ENCODE results near the gene TSPO2.

The TSPO2 gene

DNA sequence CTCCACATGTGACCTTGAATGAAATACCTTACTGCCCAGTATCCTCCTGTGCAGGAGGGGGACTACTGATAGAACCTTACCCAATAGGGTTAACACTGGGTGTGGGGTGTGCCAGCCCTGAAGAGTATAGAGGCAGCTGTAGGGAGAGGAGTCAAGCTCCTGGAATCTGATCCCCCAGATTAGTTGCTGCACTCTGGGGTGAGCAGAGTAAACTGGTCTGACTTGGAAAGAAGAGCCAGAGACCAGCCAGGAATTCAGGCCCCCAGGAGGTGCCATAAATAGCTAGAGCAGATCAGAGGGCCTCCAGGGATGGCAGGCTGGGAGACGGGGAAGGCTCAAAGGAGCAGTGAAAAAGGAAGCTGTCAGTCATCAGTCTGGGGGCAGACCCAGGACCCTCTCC is 7.3 kb downstream of the TSPO2 start:
- H3K27ac ChIP-seq (ENCODE audit: low read depth, low read length, poor library complexity, severe bottlenecking): no peak overlapping the region
- H3K27me3 ChIP-seq (ENCODE audit: insufficient read depth, low read length): no peaks in the 10 kb centered on the region
- no peaks in the 10 kb centered on the region for H3K9me2 ChIP-seq (ENCODE audit: low read depth, low read length)
- no peak overlapping the region for H3K4me3 ChIP-seq (ENCODE audit: low read depth, low read length, poor library complexity, severe bottlenecking)
- H3K9ac ChIP-seq (ENCODE audit: low read length): no peak overlapping the region
- H3K4me2 ChIP-seq (ENCODE audit: low read length): no peak overlapping the region
- H3F3A ChIP-seq (ENCODE audit: insufficient read depth, low read length): no peaks in the 10 kb centered on the region
- no peak for TF ChIP-seq CTCF (IDR thresholded peaks at IDR 0.05; ENCODE audit: low read length)
- no peak for TF ChIP-seq EZH2 (IDR thresholded peaks at IDR 0.05; ENCODE audit: borderline replicate concordance, low read length)
- H3K9me3 ChIP-seq (ENCODE audit: low read length): no peaks in the 10 kb centered on the region
- H3K79me2 ChIP-seq (ENCODE audit: insufficient read depth, low read length): no peaks in the 10 kb centered on the region
- H3K4me1 ChIP-seq (ENCODE audit: insufficient read depth, low read length, severe bottlenecking): peaks cover 20% of the 10 kb centered on the region
- H4K20me1 ChIP-seq (ENCODE audit: insufficient read depth, low read length): no peaks in the 10 kb centered on the region
- H2AFZ ChIP-seq (ENCODE audit: low read length): no peak overlapping the region
- no peaks in the 10 kb centered on the region for H3K36me3 ChIP-seq (ENCODE audit: insufficient read depth, low read length)

DNA sequence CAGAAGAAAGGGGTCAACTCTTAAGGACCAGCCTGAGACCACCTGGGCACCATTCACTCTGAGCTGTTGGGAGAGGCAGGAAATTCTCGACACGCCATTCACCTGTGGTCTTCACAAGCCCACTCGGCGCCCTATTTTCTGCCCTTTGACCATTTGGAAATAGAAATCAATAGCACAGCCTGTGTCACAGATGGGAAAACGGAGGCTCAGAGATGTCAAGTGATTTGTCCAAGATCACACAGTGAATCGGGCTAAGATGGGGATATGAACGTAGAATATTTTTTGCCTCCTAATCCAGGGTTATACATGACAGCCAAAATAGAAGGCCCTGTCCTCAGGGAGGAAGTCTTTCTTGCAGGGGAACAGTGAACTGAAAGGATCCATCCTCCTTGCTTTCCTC is 7.7 kb downstream of the TSPO2 start:
- no peaks in the 10 kb centered on the region for H3K9me2 ChIP-seq (ENCODE audit: low read depth, low read length)
- no peak overlapping the region for H3K9ac ChIP-seq (ENCODE audit: low read length)
- no peak overlapping the region for H3K4me3 ChIP-seq (ENCODE audit: low read depth, low read length, poor library complexity, severe bottlenecking)
- H3F3A ChIP-seq (ENCODE audit: insufficient read depth, low read length): no peaks in the 10 kb centered on the region
- H3K9me3 ChIP-seq (ENCODE audit: low read length): no peaks in the 10 kb centered on the region
- no peaks in the 10 kb centered on the region for H3K79me2 ChIP-seq (ENCODE audit: insufficient read depth, low read length)
- no peaks in the 10 kb centered on the region for H3K36me3 ChIP-seq (ENCODE audit: insufficient read depth, low read length)
- no peak overlapping the region for H2AFZ ChIP-seq (ENCODE audit: low read length)
- peaks cover 24% of the 10 kb centered on the region for H3K4me1 ChIP-seq (ENCODE audit: insufficient read depth, low read length, severe bottlenecking)
- TF ChIP-seq EZH2 (IDR thresholded peaks at IDR 0.05; ENCODE audit: borderline replicate concordance, low read length): no peak
- no peak for TF ChIP-seq CTCF (IDR thresholded peaks at IDR 0.05; ENCODE audit: low read length)
- no peaks in the 10 kb centered on the region for H4K20me1 ChIP-seq (ENCODE audit: insufficient read depth, low read length)
- H3K4me2 ChIP-seq (ENCODE audit: low read length): no peak overlapping the region
- H3K27ac ChIP-seq (ENCODE audit: low read depth, low read length, poor library complexity, severe bottlenecking): no peak overlapping the region
- H3K27me3 ChIP-seq (ENCODE audit: insufficient read depth, low read length): no peaks in the 10 kb centered on the region

- no peaks in the 10 kb centered on the region for H3K79me2 ChIP-seq (ENCODE audit: insufficient read depth, low read length)
- H3K4me3 ChIP-seq (ENCODE audit: low read depth, low read length, poor library complexity, severe bottlenecking): no peak overlapping the region
- no peaks in the 10 kb centered on the region for H3K36me3 ChIP-seq (ENCODE audit: insufficient read depth, low read length)
- TF ChIP-seq EZH2 (IDR thresholded peaks at IDR 0.05; ENCODE audit: borderline replicate concordance, low read length) (no peak), CTCF (IDR thresholded peaks at IDR 0.05; ENCODE audit: low read length) (no peak)
- H3K4me2 ChIP-seq (ENCODE audit: low read length): no peak overlapping the region
- H3K4me1 ChIP-seq (ENCODE audit: insufficient read depth, low read length, severe bottlenecking): peaks cover 28% of the 10 kb centered on the region
- H3K9me2 ChIP-seq (ENCODE audit: low read depth, low read length): no peaks in the 10 kb centered on the region
- H4K20me1 ChIP-seq (ENCODE audit: insufficient read depth, low read length): no peaks in the 10 kb centered on the region
- no peaks in the 10 kb centered on the region for H3K9me3 ChIP-seq (ENCODE audit: low read length)
- no peaks in the 10 kb centered on the region for H3F3A ChIP-seq (ENCODE audit: insufficient read depth, low read length)
- H3K27ac ChIP-seq (ENCODE audit: low read depth, low read length, poor library complexity, severe bottlenecking): no peak overlapping the region
- H3K9ac ChIP-seq (ENCODE audit: low read length): no peak overlapping the region
- H2AFZ ChIP-seq (ENCODE audit: low read length): no peak overlapping the region
- H3K27me3 ChIP-seq (ENCODE audit: insufficient read depth, low read length): no peaks in the 10 kb centered on the region
These were observed 8.3 kb downstream of the TSPO2 start for GRCh38 chr6:41050536-41050935.
